ENCODE data around the gene TMOD2.

DNA sequence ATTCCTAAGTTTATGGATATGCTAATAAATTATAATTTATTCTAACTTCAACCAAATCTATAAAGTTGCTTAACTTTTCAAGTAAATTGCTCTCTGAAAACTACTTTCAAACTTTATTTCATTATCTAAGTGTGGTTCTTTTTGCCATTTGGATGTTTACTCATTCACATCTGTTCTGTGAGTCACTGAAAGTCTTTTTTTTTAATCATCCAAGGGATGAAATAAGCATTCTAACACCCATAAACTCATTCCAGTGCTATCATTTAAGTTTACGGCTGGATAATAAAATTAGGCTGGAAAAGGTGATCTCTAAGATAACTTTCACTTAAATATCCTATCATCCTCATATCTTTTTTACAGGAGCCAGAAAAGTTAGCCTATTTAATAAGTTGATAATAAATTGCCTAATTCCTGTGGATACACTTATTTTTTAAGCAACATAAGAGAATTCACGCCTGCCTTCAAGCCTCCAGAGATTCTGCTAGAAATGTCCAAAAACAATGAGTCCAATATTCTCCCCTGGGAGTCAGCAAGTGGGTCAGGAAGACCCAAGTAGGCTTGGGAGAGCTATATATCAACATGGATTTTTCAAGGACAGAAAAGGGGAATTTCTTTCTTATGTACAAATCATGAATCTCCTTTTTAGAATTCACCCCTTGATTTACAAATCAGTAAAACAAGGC is 44.3 kb upstream of the TMOD2 start:
- TF ChIP-seq SUZ12 (IDR thresholded peaks at IDR 0.05; ENCODE audit: extremely low read depth, insufficient read depth, insufficient read length) (no peak), ZNF274 (IDR thresholded peaks at IDR 0.05; ENCODE audit: low read depth, low read length) (no peak)
